ENCODE data around the gene EXOSC1.
"Not testable (repeated sequence)": the region's sequence is repeated elsewhere in the genome, so short reads cannot be mapped to it uniquely, and the experiment has no call there.

Gene EXOSC1

GRCh38 chr10:97408496-97408992 lies 37.3 kb downstream of the EXOSC1 start:
- H3K36me3 ChIP-seq: no peaks in the 10 kb centered on the region
- no peak for TF ChIP-seq Cebpa-rat (IDR thresholded peaks at IDR 0.05)
- no peaks in the 10 kb centered on the region for H3K9me3 ChIP-seq (replicated peaks in 1 of 11)
- peak overlapping the region in 8 of 11 experiments; percentile 30 to 85 (median 68); a peak in 12 of 22 replicates for H3K27ac ChIP-seq
- H3K4me3 ChIP-seq: no peak overlapping the region
- H4K20me1 ChIP-seq: no peaks in the 10 kb centered on the region
- H3K4me2 ChIP-seq: peak overlapping the region in 7 of 11 experiments; percentile 31 to 93 (median 83); a peak in 13 of 22 replicates
- H3K27me3 ChIP-seq: no peaks in the 10 kb centered on the region
- peaks cover 25 to 96% (median 60%) of the 10 kb centered on the region in 10 experiments for H3K4me1 ChIP-seq
- H3K9ac ChIP-seq: peak overlapping the region in 5 of 11 experiments; percentile 39 to 72 (median 52); a peak in 7 of 22 replicates

GRCh38 chr10:97407952-97408248 lies 37.9 kb downstream of the EXOSC1 start:
- no peak overlapping the region for H3K4me3 ChIP-seq
- H3K9ac ChIP-seq: peak overlapping the region in 4 of 11 experiments; percentile 4 to 72 (median 53); a peak in 4 of 22 replicates
- H3K4me1 ChIP-seq: peaks cover 21 to 96% (median 55%) of the 10 kb centered on the region in 10 experiments
- H3K27ac ChIP-seq: peak overlapping the region in 7 of 11 experiments; percentile 30 to 85 (median 78); a peak in 11 of 22 replicates
- H3K9me3 ChIP-seq (replicated peaks in 1 of 11): no peaks in the 10 kb centered on the region
- H3K27me3 ChIP-seq: no peaks in the 10 kb centered on the region
- H3K4me2 ChIP-seq: peak overlapping the region in 6 of 11 experiments; percentile 82 to 93 (median 86); a peak in 11 of 22 replicates
- no peak for TF ChIP-seq Cebpa-rat (IDR thresholded peaks at IDR 0.05)
- H4K20me1 ChIP-seq: no peaks in the 10 kb centered on the region
- H3K36me3 ChIP-seq: no peaks in the 10 kb centered on the region

DNA sequence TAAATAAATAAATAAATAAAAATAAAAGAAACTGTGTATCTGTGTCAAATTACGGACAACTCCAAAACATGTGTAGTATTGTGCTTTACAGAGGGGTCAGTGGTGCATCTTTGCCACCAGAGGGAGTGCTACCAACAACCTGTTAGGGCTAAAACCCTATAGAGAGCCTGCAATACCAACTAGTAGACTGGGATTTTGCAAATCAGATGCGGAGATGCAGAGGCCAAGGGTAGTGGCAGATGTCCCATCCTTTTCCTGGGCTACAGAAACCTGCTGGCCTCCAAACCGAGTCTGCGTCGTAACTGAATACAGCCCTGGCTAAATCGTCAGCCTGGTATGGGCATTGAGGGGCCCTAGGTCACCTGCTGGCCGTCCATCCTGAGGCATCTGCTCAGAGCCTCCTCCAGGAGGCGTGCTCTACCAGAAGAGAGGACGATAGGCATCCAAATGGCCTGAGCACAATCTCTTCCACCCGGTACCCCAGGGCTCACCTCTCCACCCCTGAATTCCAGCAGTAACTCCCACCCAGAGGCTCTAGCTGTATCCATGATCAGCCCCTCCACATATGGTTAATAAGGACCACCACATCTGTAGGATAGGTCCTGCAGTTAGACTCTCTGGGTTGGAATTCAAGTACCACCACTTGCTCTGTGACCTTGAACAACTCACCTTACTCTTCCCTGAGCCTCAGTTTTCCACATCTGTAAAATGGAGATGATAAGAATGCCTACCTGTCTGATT lies 38.4 kb downstream of the EXOSC1 start:
- H3K9ac ChIP-seq: peak overlapping the region; percentile 33 to 72 (median 66); a peak in 19 of 22 replicates

GRCh38 chr10:97406483-97406882 lies 39.3 kb downstream of the EXOSC1 start:
- peak overlapping the region; percentile 15 to 85 (median 78); a peak in 21 of 22 replicates for H3K27ac ChIP-seq

More for the DNA sequence above, 38.4 kb downstream of the EXOSC1 start:
- Histone ChIP-seq H3K36me3 (no peaks in the 10 kb centered on the region), H3K4me3 (peak overlapping the region in 2 of 10 experiments; percentile 22 to 36; a peak in 2 of 20 replicates), H3K27me3 (no peaks in the 10 kb centered on the region), H3K27ac (peak overlapping the region; percentile 15 to 85 (median 78); a peak in 21 of 22 replicates), H3K9me3 (replicated peaks in 1 of 11) (no peaks in the 10 kb centered on the region), H3K4me1 (peaks cover 21 to 96% (median 53%) of the 10 kb centered on the region in 10 experiments), H4K20me1 (no peaks in the 10 kb centered on the region), H3K4me2 (peak overlapping the region; percentile 48 to 93 (median 83))
- no peak for TF ChIP-seq Cebpa-rat (IDR thresholded peaks at IDR 0.05)

DNA sequence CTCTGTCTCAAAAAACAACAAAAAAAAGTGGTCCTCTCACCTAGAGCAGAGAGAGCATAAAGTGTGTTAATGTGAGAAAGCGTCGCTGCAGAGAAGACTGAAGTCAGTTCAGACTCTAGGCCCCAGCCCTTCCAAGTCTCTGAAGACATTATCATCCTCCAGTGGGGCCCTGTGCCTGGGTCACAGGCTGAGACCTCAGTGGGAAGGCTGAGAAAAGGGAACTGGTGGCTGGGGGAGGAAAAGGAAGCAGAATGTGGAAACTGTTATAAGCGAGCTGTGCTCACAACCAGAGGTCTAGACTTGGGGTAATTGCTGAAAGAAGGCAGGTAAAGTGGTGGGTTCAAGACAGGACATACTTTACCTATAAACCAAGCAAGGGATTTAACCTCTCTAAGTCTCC lies 39.7 kb downstream of the EXOSC1 start:
- H4K20me1 ChIP-seq: no peaks in the 10 kb centered on the region
- H3K9ac ChIP-seq: peak overlapping the region; percentile 38 to 72 (median 66); a peak in 21 of 22 replicates
- no peaks in the 10 kb centered on the region for H3K27me3 ChIP-seq
- H3K27ac ChIP-seq: peak overlapping the region; percentile 15 to 85 (median 78)
- H3K4me3 ChIP-seq: peak overlapping the region in 3 of 10 experiments; percentile 4 to 36 (median 15); a peak in 3 of 20 replicates
- H3K36me3 ChIP-seq: no peaks in the 10 kb centered on the region
- peak overlapping the region; percentile 48 to 93 (median 83) for H3K4me2 ChIP-seq
- no peak for TF ChIP-seq Cebpa-rat (IDR thresholded peaks at IDR 0.05)
- no peaks in the 10 kb centered on the region for H3K9me3 ChIP-seq (replicated peaks in 1 of 11)
- peaks cover 27 to 95% (median 59%) of the 10 kb centered on the region in 10 experiments for H3K4me1 ChIP-seq

More at GRCh38 chr10:97406483-97406882, 39.3 kb downstream of the EXOSC1 start:
- not testable (repeated sequence) for H4K20me1 ChIP-seq; H3K36me3 ChIP-seq; H3K9me3 ChIP-seq (replicated peaks in 1 of 11); H3K27me3 ChIP-seq
- Histone ChIP-seq H3K9ac (peak overlapping the region; percentile 38 to 72 (median 66); a peak in 20 of 22 replicates), H3K4me2 (peak overlapping the region; percentile 48 to 93 (median 83)), H3K4me1 (peaks cover 24 to 97% (median 58%) of the 10 kb centered on the region in 10 experiments), H3K4me3 (peak overlapping the region in 4 of 10 experiments; percentile 4 to 36 (median 18); a peak in 5 of 20 replicates)

DNA sequence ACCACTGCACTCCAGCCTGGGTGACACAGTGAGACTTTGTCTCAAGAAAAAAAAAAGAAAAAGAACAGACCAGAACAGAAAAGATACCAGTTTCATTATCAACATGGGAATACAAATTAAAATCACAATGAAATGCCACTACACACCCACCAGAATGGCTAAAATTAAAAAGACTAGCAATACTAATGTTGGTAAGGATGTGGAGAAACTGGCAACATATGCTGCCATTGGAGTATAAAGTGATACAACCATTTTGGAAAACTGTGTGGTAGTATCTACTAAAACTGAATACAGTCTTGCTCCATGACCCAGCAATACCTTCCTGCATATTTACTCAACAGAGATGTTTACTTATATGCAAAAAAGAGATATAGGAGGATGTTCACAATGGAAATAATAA lies 41.8 kb downstream of the EXOSC1 start:
- TF ChIP-seq Cebpa-rat (IDR thresholded peaks at IDR 0.05): no peak
- Histone ChIP-seq H3K27me3 (no peaks in the 10 kb centered on the region), H3K4me1 (peaks cover 38 to 87% (median 63%) of the 10 kb centered on the region in 10 experiments), H3K4me2 (0 out of 22 replicates have a peak overlapping the region, but pooled peaks of 1 of the 11 experiments have one; percentile 93), H3K4me3 (no peak overlapping the region), H3K27ac (no peak overlapping the region), H3K9me3 (replicated peaks in 1 of 11) (no peaks in the 10 kb centered on the region), H3K9ac (no peak overlapping the region), H4K20me1 (peaks cover 0 to 18% (median 6%) of the 10 kb centered on the region in 11 experiments; a peak in 7 of 22 replicates), H3K36me3 (peaks cover 0 to 10% (median 9%) of the 10 kb centered on the region in 11 experiments; a peak in 17 of 22 replicates)

DNA sequence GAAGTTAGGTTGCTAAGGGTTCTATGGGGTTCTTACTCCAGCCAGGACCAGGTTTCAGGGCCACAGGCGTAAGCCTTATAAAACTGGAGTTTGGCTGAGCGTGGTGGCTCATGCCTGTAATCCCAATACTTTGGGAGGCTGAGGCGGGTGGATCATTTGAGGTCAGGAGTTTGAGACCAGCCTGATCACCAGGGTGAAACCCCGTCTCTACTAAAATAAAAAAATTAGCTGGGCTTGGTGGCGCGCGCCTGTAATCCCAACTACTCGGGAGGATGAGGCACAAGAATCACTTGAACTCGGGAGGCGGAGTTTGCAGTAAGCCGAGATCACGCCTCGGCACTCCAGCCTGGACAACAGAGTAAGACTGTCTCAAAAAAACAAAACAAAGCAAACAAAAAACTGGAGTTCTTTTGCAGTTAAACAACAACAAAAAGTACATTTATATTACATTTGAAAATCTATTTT lies 44.3 kb downstream of the EXOSC1 start:
- Histone ChIP-seq H3K9me3 (replicated peaks in 1 of 11) (no peaks in the 10 kb centered on the region), H4K20me1 (peaks cover 0 to 34% (median 7%) of the 10 kb centered on the region in 11 experiments; a peak in 9 of 22 replicates), H3K27me3 (no peaks in the 10 kb centered on the region), H3K4me1 (peaks cover 26 to 76% (median 42%) of the 10 kb centered on the region in 10 experiments), H3K36me3 (peaks cover 12 to 33% (median 30%) of the 10 kb centered on the region in 11 experiments), H3K4me2 (peak overlapping the region; percentile 49 to 98 (median 89)), H3K9ac (peak overlapping the region; percentile 39 to 93 (median 86); a peak in 15 of 22 replicates), H3K27ac (peak overlapping the region; percentile 50 to 93 (median 80); a peak in 21 of 22 replicates), H3K4me3 (peak overlapping the region in 9 of 10 experiments; percentile 79 to 100 (median 85); a peak in 17 of 20 replicates)
- TF ChIP-seq Cebpa-rat (IDR thresholded peaks at IDR 0.05): no peak

GRCh38 chr10:97400665-97401454 lies 44.9 kb downstream of the EXOSC1 start, which contains the start of gene RRP12:
TSS of gene RRP12 (minus strand) at chr10:97401340. CDS start at chr10:97401231, 109 bp downstream.
- peak within 1 kb of the TSS; percentile 77 to 98 (median 91) for H3K4me2 ChIP-seq
- peak within 1 kb of the TSS; percentile 68 to 93 (median 81) for H3K27ac ChIP-seq
- TF ChIP-seq Cebpa-rat (IDR thresholded peaks at IDR 0.05): no peak

More at GRCh38 chr10:97400665-97401454, 44.9 kb downstream of the EXOSC1 start, which contains the start of gene RRP12:
- H3K4me3 ChIP-seq: peak within 1 kb of the TSS; percentile 79 to 100 (median 84)
- H3K9ac ChIP-seq: peak within 1 kb of the TSS; percentile 76 to 93 (median 89)
- no peaks in the 10 kb centered on the region for H3K27me3 ChIP-seq
- H3K36me3 ChIP-seq: peaks cover 18 to 39% (median 36%) of the 10 kb centered on the region in 11 experiments
- peaks cover 0 to 40% (median 7%) of the 10 kb centered on the region in 11 experiments; a peak in 10 of 22 replicates for H4K20me1 ChIP-seq
- peaks cover 20 to 76% (median 36%) of the 10 kb centered on the region in 10 experiments for H3K4me1 ChIP-seq
- H3K9me3 ChIP-seq (replicated peaks in 1 of 11): no peaks in the 10 kb centered on the region
